ENCODE results near the gene ZFP1. TPM values are rescaled to one million over a fixed set of nuclear protein-coding genes. Genes with fewer than 3 reads are reported as not detected.

The ZFP1 gene
- total RNA-seq, 1 donor from 2014 or later = 10.3 TPM

DNA sequence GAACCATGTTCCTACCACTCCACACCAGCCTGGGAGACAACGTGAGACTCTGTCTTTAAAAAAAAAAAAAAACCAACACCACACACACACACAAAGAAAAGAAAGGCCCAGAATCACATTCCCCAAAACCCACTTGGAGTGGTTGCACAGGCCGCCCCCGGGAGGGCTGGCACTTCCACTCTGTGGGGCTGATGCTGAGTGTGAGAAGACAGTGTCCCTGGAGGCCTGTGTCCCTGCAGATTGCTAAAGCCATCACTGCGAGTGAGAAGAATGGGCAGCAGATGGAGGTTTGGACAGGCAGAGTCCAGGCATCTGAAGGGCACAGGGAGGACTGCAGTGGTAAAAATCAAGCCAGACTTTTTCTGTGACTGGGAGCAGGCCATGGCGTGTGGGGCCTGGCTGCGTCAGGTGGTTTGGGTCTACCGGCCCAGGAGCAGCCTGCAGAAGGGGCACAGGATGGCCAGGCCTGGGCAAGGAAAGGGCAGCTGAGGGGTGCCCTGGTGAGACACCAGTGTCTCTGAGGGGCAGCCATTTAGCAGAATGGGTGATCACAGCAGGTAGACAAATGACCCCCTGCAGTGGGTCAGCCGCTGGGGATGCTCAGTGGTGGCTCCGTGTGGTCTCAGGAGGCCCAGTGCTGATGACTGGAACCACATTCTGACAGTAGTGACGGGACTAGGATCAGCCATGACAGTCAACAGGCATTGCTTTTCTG, 45.6 kb downstream of the ZFP1 start:
- TF ChIP-seq, protein P1, sequence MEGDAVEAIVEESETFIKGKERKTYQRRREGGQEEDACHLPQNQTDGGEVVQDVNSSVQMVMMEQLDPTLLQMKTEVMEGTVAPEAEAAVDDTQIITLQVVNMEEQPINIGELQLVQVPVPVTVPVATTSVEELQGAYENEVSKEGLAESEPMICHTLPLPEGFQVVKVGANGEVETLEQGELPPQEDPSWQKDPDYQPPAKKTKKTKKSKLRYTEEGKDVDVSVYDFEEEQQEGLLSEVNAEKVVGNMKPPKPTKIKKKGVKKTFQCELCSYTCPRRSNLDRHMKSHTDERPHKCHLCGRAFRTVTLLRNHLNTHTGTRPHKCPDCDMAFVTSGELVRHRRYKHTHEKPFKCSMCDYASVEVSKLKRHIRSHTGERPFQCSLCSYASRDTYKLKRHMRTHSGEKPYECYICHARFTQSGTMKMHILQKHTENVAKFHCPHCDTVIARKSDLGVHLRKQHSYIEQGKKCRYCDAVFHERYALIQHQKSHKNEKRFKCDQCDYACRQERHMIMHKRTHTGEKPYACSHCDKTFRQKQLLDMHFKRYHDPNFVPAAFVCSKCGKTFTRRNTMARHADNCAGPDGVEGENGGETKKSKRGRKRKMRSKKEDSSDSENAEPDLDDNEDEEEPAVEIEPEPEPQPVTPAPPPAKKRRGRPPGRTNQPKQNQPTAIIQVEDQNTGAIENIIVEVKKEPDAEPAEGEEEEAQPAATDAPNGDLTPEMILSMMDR (IDR thresholded peaks at IDR 0.05; ENCODE audit: insufficient read depth, low read length, poor library complexity, severe bottlenecking) = no peak

DNA sequence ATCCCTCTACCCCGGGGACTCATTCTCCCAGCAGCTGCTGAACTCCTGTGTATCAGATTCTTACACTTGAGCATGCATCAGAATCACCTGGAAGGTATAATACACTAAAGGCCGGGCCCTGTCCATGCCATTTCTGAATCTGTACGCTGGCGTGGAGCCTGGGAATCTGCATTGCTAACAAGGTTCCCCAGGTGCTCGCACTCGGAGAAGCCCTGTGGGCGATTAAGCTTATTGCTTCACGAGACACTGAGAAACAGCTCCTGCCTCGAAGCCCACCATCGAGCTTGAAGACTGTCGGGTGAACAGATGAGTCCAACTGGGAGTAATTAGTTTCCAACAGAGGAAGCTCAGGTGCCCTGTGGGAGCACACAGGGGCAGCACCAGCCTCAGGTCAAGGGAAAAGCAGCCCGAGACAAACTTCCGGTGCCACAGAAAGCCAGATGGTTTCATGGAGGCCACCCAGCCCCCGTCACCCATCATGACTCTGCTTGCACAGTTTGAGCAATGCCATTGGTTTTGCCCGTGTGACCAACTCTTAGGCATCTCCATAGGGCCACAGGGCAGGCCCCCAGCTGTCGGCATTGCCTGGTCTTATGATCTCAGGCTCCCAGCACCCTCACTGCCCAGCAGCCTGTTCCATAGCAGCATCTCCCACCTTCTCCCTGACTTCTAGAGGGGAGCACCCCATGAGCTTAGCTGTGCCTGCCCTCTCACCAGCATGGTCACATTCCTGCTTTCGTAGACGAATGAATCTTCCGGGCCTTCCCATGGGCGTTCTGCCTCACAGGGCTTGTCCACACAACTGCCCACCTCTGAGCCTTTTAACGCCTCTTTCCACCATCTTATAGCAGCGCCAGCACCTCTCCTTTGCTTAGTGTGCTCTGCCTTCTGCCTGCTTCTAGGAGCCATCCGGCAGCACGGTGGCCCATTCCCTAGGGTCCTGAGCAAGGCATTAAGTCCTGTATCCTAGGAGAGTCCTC, 47.8 kb downstream of the ZFP1 start:
- no peaks in the 10 kb centered on the region for H3K36me3 ChIP-seq (ENCODE audit: control insufficient read depth, insufficient read depth, low read length)
- H3K4me3 ChIP-seq (ENCODE audit: low read depth, low read length) = no peak overlapping the region
- H3K27me3 ChIP-seq (ENCODE audit: control insufficient read depth, insufficient read depth, low read length) = peaks cover 16% of the 10 kb centered on the region
- TF ChIP-seq, protein P1 (IDR thresholded peaks at IDR 0.05; ENCODE audit: insufficient read depth, low read length, poor library complexity, severe bottlenecking) = no peak
- DNase-seq (ENCODE audit: low read depth) = no peak

More for the DNA sequence above, 45.6 kb downstream of the ZFP1 start:
- no peak for DNase-seq (ENCODE audit: low read depth)
- no peaks in the 10 kb centered on the region for H3K36me3 ChIP-seq (ENCODE audit: control insufficient read depth, insufficient read depth, low read length)
- peaks cover 20% of the 10 kb centered on the region for H3K27me3 ChIP-seq (ENCODE audit: control insufficient read depth, insufficient read depth, low read length)
- H3K4me3 ChIP-seq (ENCODE audit: low read depth, low read length) = no peak overlapping the region

DNA sequence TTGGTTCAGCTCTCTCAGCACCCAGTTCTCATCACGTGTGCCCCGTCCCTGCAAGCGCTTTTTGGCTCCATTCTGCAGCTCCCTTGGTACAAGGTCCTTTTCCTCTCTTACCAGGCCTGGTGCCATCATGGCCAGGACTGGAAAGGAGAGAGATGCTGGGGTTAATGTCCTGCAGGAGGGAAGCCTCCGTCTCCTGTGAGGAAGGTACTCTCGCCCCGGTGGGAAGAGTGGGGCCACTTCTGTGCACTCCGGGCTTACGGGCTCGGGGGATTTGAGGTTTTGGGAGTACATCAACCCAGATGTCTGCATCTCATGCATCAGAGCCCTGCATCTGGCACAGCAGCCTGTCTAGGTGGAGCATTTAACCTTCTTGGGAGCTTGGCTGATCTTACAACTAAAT, 48.5 kb downstream of the ZFP1 start:
- H3K36me3 ChIP-seq (ENCODE audit: control insufficient read depth, insufficient read depth, low read length) = no peaks in the 10 kb centered on the region
- H3K27me3 ChIP-seq (ENCODE audit: control insufficient read depth, insufficient read depth, low read length) = peaks cover 16% of the 10 kb centered on the region
- no peak for DNase-seq (ENCODE audit: low read depth)
- TF ChIP-seq, protein P1 (IDR thresholded peaks at IDR 0.05; ENCODE audit: insufficient read depth, low read length, poor library complexity, severe bottlenecking) = no peak
- H3K4me3 ChIP-seq (ENCODE audit: low read depth, low read length) = no peak overlapping the region

DNA sequence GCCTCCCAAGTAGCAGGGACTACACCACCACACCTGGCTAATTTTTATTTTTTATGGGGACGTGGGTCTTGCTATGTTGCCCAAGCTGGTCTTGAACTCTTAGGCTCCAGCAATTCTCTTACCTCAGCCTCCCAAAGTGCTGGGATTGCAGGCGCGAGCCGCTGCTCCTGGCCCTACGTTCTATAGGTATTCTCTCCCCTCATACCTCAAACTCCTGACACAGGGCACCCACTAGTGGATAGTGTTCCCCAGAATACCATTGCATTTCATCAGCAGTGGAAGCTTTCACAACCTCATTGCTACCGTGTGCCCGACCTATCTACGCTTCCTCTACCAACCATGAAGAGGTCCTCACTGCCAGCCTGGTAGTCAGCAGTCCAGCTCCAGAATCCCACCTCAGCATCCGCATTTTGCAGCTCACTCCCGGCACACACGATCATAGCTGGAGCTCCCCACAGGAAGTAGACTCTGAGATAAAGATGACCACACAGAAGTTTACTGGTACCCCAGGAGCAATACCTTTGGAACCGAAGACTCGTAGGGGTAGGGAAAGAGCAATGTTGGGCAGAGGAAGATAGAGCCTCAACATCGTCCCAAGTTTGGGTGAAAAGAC, 49.3 kb downstream of the ZFP1 start:
- TF ChIP-seq, protein P1 (IDR thresholded peaks at IDR 0.05; ENCODE audit: insufficient read depth, low read length, poor library complexity, severe bottlenecking) = no peak
- no peaks in the 10 kb centered on the region for H3K36me3 ChIP-seq (ENCODE audit: control insufficient read depth, insufficient read depth, low read length)

DNA sequence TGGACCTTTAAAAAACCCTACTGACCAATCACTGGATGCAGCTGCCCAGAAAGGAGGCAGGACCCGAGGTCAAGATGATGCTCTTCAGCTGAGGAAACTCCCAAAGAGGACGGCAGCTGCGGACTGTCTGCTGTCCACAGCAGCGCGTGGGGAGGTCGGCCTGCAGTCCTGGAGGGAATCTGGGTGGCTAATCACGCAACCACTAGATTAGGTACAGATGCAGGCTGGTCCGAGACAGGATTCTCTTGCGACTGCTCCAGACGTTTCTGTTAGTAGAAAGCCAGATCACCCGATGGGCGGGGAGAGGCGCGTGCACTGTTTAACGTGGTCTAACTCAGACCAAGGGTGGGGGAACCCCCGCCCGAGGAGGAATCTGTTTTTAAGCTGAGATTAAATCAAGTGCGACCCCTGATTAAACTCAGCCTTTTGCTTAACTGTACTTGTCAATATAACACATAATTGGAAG, 49.8 kb downstream of the ZFP1 start:
- DNase-seq (ENCODE audit: low read depth) = no peak
- Histone ChIP-seq H3K27me3 (ENCODE audit: control insufficient read depth, insufficient read depth, low read length) (peaks cover 16% of the 10 kb centered on the region), H3K4me3 (ENCODE audit: low read depth, low read length) (no peak overlapping the region), H3K36me3 (ENCODE audit: control insufficient read depth, insufficient read depth, low read length) (no peaks in the 10 kb centered on the region)
- TF ChIP-seq, protein P1 (IDR thresholded peaks at IDR 0.05; ENCODE audit: insufficient read depth, low read length, poor library complexity, severe bottlenecking) = no peak

More for the DNA sequence above, 49.3 kb downstream of the ZFP1 start:
- DNase-seq (ENCODE audit: low read depth) = no peak
- Histone ChIP-seq H3K4me3 (ENCODE audit: low read depth, low read length) (no peak overlapping the region), H3K27me3 (ENCODE audit: control insufficient read depth, insufficient read depth, low read length) (peaks cover 16% of the 10 kb centered on the region)
